SK-N-SH (cell line): Measurements from ENCODE around the gene QSOX1. TPM values are rescaled to one million over a fixed set of nuclear protein-coding genes. Genes with fewer than 3 reads are reported as not detected.

Experiments
- CTCF ChIA-PET: fragments of 300-600, 350-600 bp; formaldehyde crosslinking; extraction: SDS; loops from one replicate; lab custom pipeline; 2021; lab: Yijun Ruan, JAX
- POLR2A ChIA-PET: fragments of 350-600 bp; sonication (Branson Sonifier 250); formaldehyde crosslinking; extraction: SDS; loops from one replicate; lab custom pipeline; 2020; ENCODE audit warnings: antibody characterized with exemption, inconsistent platforms; lab: Yijun Ruan, JAX
- DNase-seq: peaks from one replicate; pipeline ENCODE4 v3.0.0; 2012
- H2AFZ ChIP-seq: fragments of 200-600 bp; sonication (generic); 2 replicates; pipeline ENCODE4 v1.8.1; 2016; ENCODE audit warnings: antibody characterized with exemption, mild to moderate bottlenecking, low read depth
- H3F3A ChIP-seq: fragments of 200-600 bp; sonication (generic); replicated peaks from 2 replicates; pipeline ENCODE3; 2016; ENCODE audit warnings: antibody characterized with exemption, mild to moderate bottlenecking; ENCODE audit not compliant: insufficient read depth
- H3K27ac ChIP-seq, 2 experiments: fragments of 200-500 bp in 1 of 2; fragments of 200-600 bp in 1 of 2; sonication (Bioruptor generic) in 1 of 2; sonication (generic), shearing (Covaris generic) in 1 of 2; 2 replicates each; pipeline versions ENCODE4 v1.5.1 to v1.6.1; 2014 to 2016; ENCODE audit warnings: low read depth in 2 of 2, inconsistent platforms in 1 of 2, low read length in 1 of 2, mild to moderate bottlenecking in 1 of 2, mixed read lengths in 1 of 2
- H3K27me3 ChIP-seq: fragments of 200-600 bp; sonication (generic), shearing (Covaris generic); 2 replicates; pipeline ENCODE4 v1.6.1; 2016; ENCODE audit warnings: mixed run types; ENCODE audit not compliant: insufficient read depth
- H3K36me3 ChIP-seq, 2 experiments: fragments of 200-500 bp in 1 of 2; fragments of 200-600 bp in 1 of 2; sonication (Bioruptor generic) in 1 of 2; sonication (generic) in 1 of 2; replicated peaks in 1 of 2; 2 replicates each; pipeline versions ENCODE3 to v1.5.1; 2014 to 2016; ENCODE audit warnings: low read length in 1 of 2, mild to moderate bottlenecking in 1 of 2; ENCODE audit not compliant: insufficient read depth in 2 of 2, control insufficient read depth in 1 of 2
- H3K4me1 ChIP-seq, 2 experiments: fragments of 200-500 bp in 1 of 2; fragments of 200-600 bp in 1 of 2; sonication (Bioruptor generic) in 1 of 2; sonication (generic), shearing (Covaris generic) in 1 of 2; 2 replicates each; pipeline versions ENCODE4 v1.5.1 to v1.6.1; 2014 to 2016; ENCODE audit warnings: low read depth in 1 of 2, low read length in 1 of 2, mixed run types in 1 of 2; ENCODE audit not compliant: insufficient read depth in 2 of 2, control insufficient read depth in 1 of 2
- H3K4me2 ChIP-seq: fragments of 200-600 bp; sonication (generic), shearing (Covaris generic); 2 replicates; pipeline ENCODE4 v1.6.1; 2017; ENCODE audit warnings: mixed run types
- H3K4me3 ChIP-seq, 2 experiments: fragments of 200-500 bp in 1 of 2; fragments of 200-600 bp in 1 of 2; sonication (Bioruptor generic) in 1 of 2; sonication (generic), shearing (Covaris generic) in 1 of 2; 2 replicates each; pipeline versions ENCODE4 v1.5.1 to v1.8.1; 2014 to 2016; ENCODE audit warnings: low read depth in 2 of 2, inconsistent platforms in 1 of 2, low read length in 1 of 2, mild to moderate bottlenecking in 1 of 2, mixed read lengths in 1 of 2, moderate library complexity in 1 of 2
- H3K79me2 ChIP-seq: fragments of 200-600 bp; sonication (generic); 2 replicates; pipeline ENCODE4 v1.8.1; 2017; ENCODE audit warnings: mild to moderate bottlenecking; ENCODE audit not compliant: insufficient read depth
- H3K9ac ChIP-seq: fragments of 200-600 bp; sonication (generic); 2 replicates; pipeline ENCODE4 v1.6.1; 2017; ENCODE audit warnings: mixed run types
- H3K9me2 ChIP-seq: fragments of 200-600 bp; sonication (generic); 2 replicates; pipeline ENCODE4 v1.6.1; 2017; ENCODE audit warnings: mixed run types
- H3K9me3 ChIP-seq: fragments of 200-600 bp; sonication (generic); 2 replicates; pipeline ENCODE4 v1.6.1; 2017; ENCODE audit warnings: mixed run types, mild to moderate bottlenecking, moderate library complexity
- H4K20me1 ChIP-seq: fragments of 200-600 bp; sonication (generic); 2 replicates; pipeline ENCODE4 v1.6.1; 2017; ENCODE audit warnings: mild to moderate bottlenecking, mixed run types; ENCODE audit not compliant: insufficient read depth
- CHD2 ChIP-seq: fragments of 150-350 bp; IDR thresholded peaks from 2 replicates; pipeline ENCODE4 v1.6.1; 2018; ENCODE audit warnings: low read length; ENCODE audit not compliant: partially characterized antibody
- ELF1 ChIP-seq: IDR thresholded peaks from 2 replicates; pipeline ENCODE4 v1.4.0; 2012
- GABPA ChIP-seq: IDR thresholded peaks from 2 replicates; pipeline ENCODE4 v1.4.0; 2012; ENCODE audit warnings: low read depth, mild to moderate bottlenecking
- GATA2 ChIP-seq: sonication (generic); formaldehyde crosslinking; IDR thresholded peaks from 2 replicates; pipeline ENCODE4 v1.5.0; 2020; ENCODE audit warnings: mild to moderate bottlenecking, missing genetic modification reagents
- IRF3 ChIP-seq: fragments of 150-350 bp; IDR thresholded peaks from 2 replicates; pipeline ENCODE4 v1.6.1; 2016; ENCODE audit warnings: mild to moderate bottlenecking, low read depth, low read length
- JUND ChIP-seq: IDR thresholded peaks from 2 replicates; pipeline ENCODE4 v1.4.0; 2012
- MEF2A ChIP-seq: IDR thresholded peaks from 2 replicates; pipeline ENCODE4 v1.4.0; 2012; ENCODE audit warnings: low read depth, borderline replicate concordance
- MXI1 ChIP-seq: IDR thresholded peaks from 2 replicates; pipeline ENCODE4 v1.6.1; 2012; ENCODE audit warnings: mild to moderate bottlenecking, low read depth, low read length, improper control_type of control experiment
- NFIC ChIP-seq: IDR thresholded peaks from 2 replicates; pipeline ENCODE4 v1.4.0; 2012; ENCODE audit warnings: borderline replicate concordance
- NRF1 ChIP-seq: IDR thresholded peaks from 2 replicates; pipeline ENCODE4 v1.6.1; 2012; ENCODE audit warnings: low read depth, mild to moderate bottlenecking, low read length
- PBX3 ChIP-seq: IDR thresholded peaks from 2 replicates; pipeline ENCODE4; 2012
- RAD21 ChIP-seq: IDR thresholded peaks from 2 replicates; pipeline ENCODE4 v1.6.1; 2012; ENCODE audit warnings: mild to moderate bottlenecking, low read length
- RCOR1 ChIP-seq: fragments of 150-350 bp; IDR thresholded peaks from 2 replicates; pipeline ENCODE4 v1.6.1; 2017; ENCODE audit warnings: antibody characterized with exemption, low read length
- REST ChIP-seq: IDR thresholded peaks from 2 replicates; pipeline ENCODE4 v1.6.1; 2012; ENCODE audit warnings: mild to moderate bottlenecking, low read depth, low read length, moderate library complexity
- RXRA ChIP-seq: IDR thresholded peaks from 2 replicates; pipeline ENCODE4 v1.4.0; 2012; ENCODE audit warnings: low read depth, mild to moderate bottlenecking, borderline replicate concordance
- SIN3A ChIP-seq: IDR thresholded peaks from 2 replicates; pipeline ENCODE4 v1.6.1; 2012; ENCODE audit warnings: low read depth, mild to moderate bottlenecking, low read length, moderate library complexity, borderline replicate concordance
- SMC3 ChIP-seq: IDR thresholded peaks from 2 replicates; pipeline ENCODE4 v1.6.1; 2012; ENCODE audit warnings: low read depth, low read length, improper control_type of control experiment
- TAF1 ChIP-seq: IDR thresholded peaks from 2 replicates; pipeline ENCODE4 v1.6.1; 2012; ENCODE audit warnings: low read depth, mild to moderate bottlenecking, low read length, moderate library complexity, borderline replicate concordance
- TCF12 ChIP-seq: IDR thresholded peaks from 2 replicates; pipeline ENCODE4 v1.4.0; 2012
- TEAD4 ChIP-seq: IDR thresholded peaks from 2 replicates; pipeline ENCODE4 v1.4.0; 2012; ENCODE audit warnings: mild to moderate bottlenecking, borderline replicate concordance; ENCODE audit not compliant: insufficient read depth
- USF2 ChIP-seq: fragments of 150-350 bp; IDR thresholded peaks from 2 replicates; pipeline ENCODE4 v1.6.1; 2017; ENCODE audit warnings: antibody characterized with exemption, low read length, low read depth, borderline replicate concordance
- YY1 ChIP-seq: IDR thresholded peaks from 2 replicates; pipeline ENCODE4 v1.4.0; 2012; ENCODE audit warnings: low read depth, mild to moderate bottlenecking
- WGBS: methylation state at CpG from one replicate; pipeline ENCODE4 v1.1.6; 2017; ENCODE audit warnings: low lambda C conversion rate; 5-methylcytosine and 5-hydroxymethylcytosine counted together
- polyA plus RNA-seq, 3 experiments: library from polyadenylated mRNA; depleted of rRNA; stranded (reverse); fragments of >200 nt; gene quantifications; 2 replicates each; pipeline ENCODE4 v1.2.3, GENCODE V29; 2012

QSOX1 gene
- polyA plus RNA-seq, 1 of the 3 experiments (the other 2 are of a cell fraction): 359 TPM

- TF ChIP-seq REST: no peak
- no peak for TF ChIP-seq CHD2
- TF ChIP-seq TAF1: no peak
- TF ChIP-seq GATA2: no peak
- no peak for TF ChIP-seq YY1
- peak; percentile 43 for TF ChIP-seq PBX3
- no peak for TF ChIP-seq IRF3
- TF ChIP-seq ELF1: no peak
- no peak for TF ChIP-seq USF2
- no peak for TF ChIP-seq SMC3
- TF ChIP-seq RAD21: no peak
- no peak for TF ChIP-seq NRF1
- no peak for TF ChIP-seq RXRA
- no peak for TF ChIP-seq GABPA
Measured at GRCh38 chr1:180151508-180151907, 3.2 kb upstream of the QSOX1 start (continued).

GRCh38 chr1:180152588-180152987, 2.1 kb upstream of the QSOX1 start:
- Histone ChIP-seq H3K4me2 (no peak overlapping the region), H3K9ac (no peak overlapping the region), H3K27me3 (no peaks in the 10 kb centered on the region), H3K4me1 (peaks cover 27 to 28% of the 10 kb centered on the region in 2 experiments), H2AFZ (no peak overlapping the region; the same call in 1 of the 2 replicates), H3K9me2 (no peaks in the 10 kb centered on the region), H3K9me3 (no peaks in the 10 kb centered on the region), H4K20me1 (peaks cover 8% of the 10 kb centered on the region; the same call in 1 of the 2 replicates), H3K27ac (peak overlapping the region; percentile 75 to 87; a peak in 3 of 4 replicates), H3K4me3 (no peak overlapping the region), H3K79me2 (peaks cover 29% of the 10 kb centered on the region)
- no peak for DNase-seq
- 99% methylated on average over 6 of the region's 6 CpGs for WGBS
- POLR2A ChIA-PET: no interaction called here
- TF ChIP-seq SMC3 (no peak), SIN3A (no peak), USF2 (no peak), MEF2A (no peak), MXI1 (no peak), RCOR1 (no peak), TEAD4 (no peak), NFIC (no peak), PBX3 (no peak), ELF1 (no peak), JUND (no peak), TCF12 (no peak), GABPA (no peak)
- TF ChIP-seq, all 33 proteins: peak for 0
- peaks cover 26% of the 10 kb centered on the region for H3F3A ChIP-seq
- H3K36me3 ChIP-seq: no peaks in the 10 kb centered on the region
- CTCF ChIA-PET: interaction anchor here (1.0 kb wide), 1 partner anchor 446 kb away, joined by 3 read pairs; no protein-coding TSS in a partner anchor
